ENCODE results near the gene ZNF441. TPM values are rescaled to one million over a fixed set of nuclear protein-coding genes. Genes with fewer than 3 reads are reported as not detected.

ZNF441 gene
- total RNA-seq, 4 donors from 2014 or later = 4.5 to 10.7 (median 7.7) TPM

- Histone ChIP-seq H3K4me3 (no peak overlapping the region), H3K27ac (no peak overlapping the region), H3K9me3 (peaks cover 0 to 58% (median 3%) of the 10 kb centered on the region in 3 donors), H3K4me1 (no peaks in the 10 kb centered on the region), H3K36me3 (peaks cover 16 to 59% of the 10 kb centered on the region in 2 donors), H3K27me3 (no peaks in the 10 kb centered on the region)
- 90 to 98% methylated on average over 1 to 2 of the region's 2 CpGs for WGBS, 2 donors (ENCODE audit: low coverage in 1 of 2)
- TF ChIP-seq CTCF (IDR thresholded peaks at IDR 0.05) (no peak), POLR2A (IDR thresholded peaks at IDR 0.05) (no peak), EP300 (IDR thresholded peaks at IDR 0.05) (no peak), POLR2AphosphoS5 (IDR thresholded peaks at IDR 0.05) (no peak)
- no peak for ATAC-seq
Observed at GRCh38 chr19:11833541-11833940, 66.7 kb downstream of the ZNF441 start.

Other genes with a start within 250 kb of the ZNF441 start
- 10 to 100 TPM; 50.1 to 88.3 (median 65.2) TPM for gene ECSIT, start 237.9 kb upstream of the ZNF441 start, total RNA-seq
- 1,000 to 10,000 TPM; 2,283 to 3,774 (median 3,072) TPM for gene CNN1, start 228.1 kb upstream of the ZNF441 start, total RNA-seq
- 10 to 100 TPM; 19.1 to 49.4 (median 32.0) TPM for gene ELOF1, start 207.8 kb upstream of the ZNF441 start, total RNA-seq
- 10 to 100 TPM in 2 of 4 donors, 1 to 10 TPM in 2; 4.4 to 12.0 (median 9.8) TPM for gene ACP5, start 189.4 kb upstream of the ZNF441 start, total RNA-seq
- gene ZNF627, start 169.5 kb upstream of the ZNF441 start, total RNA-seq = 10 to 100 TPM in 3 of 4 donors, 1 to 10 TPM in 1; 9.6 to 18.0 (median 10.4) TPM
- 10 to 100 TPM in 1 of 4 donors, 1 to 10 TPM in 3; 6.7 to 11.4 (median 8.7) TPM for gene ZNF823, start 28.1 kb upstream of the ZNF441 start, total RNA-seq
- 1 to 10 TPM; 1.8 to 3.7 (median 3.1) TPM for gene ZNF491, start 31.5 kb downstream of the ZNF441 start, total RNA-seq
- 10 to 100 TPM in 1 of 4 donors, 1 to 10 TPM in 3; 4.8 to 13.2 (median 9.7) TPM for gene ZNF440, start 47.3 kb downstream of the ZNF441 start, total RNA-seq
- gene ZNF439, start 81.7 kb downstream of the ZNF441 start, total RNA-seq = 10 to 100 TPM in 2 of 4 donors, 1 to 10 TPM in 2; 6.5 to 18.1 (median 8.5) TPM
- 10 to 100 TPM in 2 of 4 donors, 1 to 10 TPM in 2; 3.5 to 13.6 (median 9.1) TPM for gene ZNF69, start 120.8 kb downstream of the ZNF441 start, total RNA-seq
- gene ZNF700, start 158.1 kb downstream of the ZNF441 start, total RNA-seq = 10 to 100 TPM in 3 of 4 donors, 1 to 10 TPM in 1; 7.1 to 19.6 (median 11.4) TPM
- 1 to 10 TPM; 4.5 to 8.1 (median 5.1) TPM for gene ZNF763, start 198.0 kb downstream of the ZNF441 start, total RNA-seq

Data from gastroesophageal sphincter (tissue), 4 donors.